ENCODE results near the gene HSDL2.

Gene HSDL2

GRCh38 chr9:112462855-112463254, 82.9 kb downstream of the HSDL2 start:
- DNase-seq = no peak

GRCh38 chr9:112465352-112465751, 85.4 kb downstream of the HSDL2 start:
- DNase-seq = no peak

GRCh38 chr9:112472996-112473395, 93.1 kb downstream of the HSDL2 start:
- no peak for DNase-seq

- DNase-seq = no peak
Observed at GRCh38 chr9:112473986-112474385, 94.1 kb downstream of the HSDL2 start.

- no peak for DNase-seq
Observed at GRCh38 chr9:112475318-112475717, 95.4 kb downstream of the HSDL2 start.

- no peak for DNase-seq
Observed at GRCh38 chr9:112477330-112477729, 97.4 kb downstream of the HSDL2 start.

GRCh38 chr9:112479221-112479620, 99.3 kb downstream of the HSDL2 start:
- no peak for DNase-seq

DNA sequence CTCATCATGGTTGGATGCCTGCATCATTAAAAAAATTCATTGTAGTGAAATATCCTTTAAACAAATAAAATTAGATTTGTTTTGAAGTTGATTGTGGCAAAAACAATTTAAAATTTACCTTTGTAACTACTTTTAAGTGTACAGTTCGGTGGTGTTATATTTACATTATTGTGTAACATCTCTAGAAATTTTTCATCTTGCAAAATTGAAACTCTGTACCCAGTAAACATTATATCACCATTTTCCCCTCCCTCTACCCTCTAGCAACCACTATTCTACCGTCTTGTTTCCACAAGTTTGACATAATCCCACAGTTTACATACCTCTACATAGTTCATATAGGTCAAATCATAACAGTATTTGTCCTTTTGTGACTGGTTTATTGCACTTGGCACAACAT, 104.7 kb downstream of the HSDL2 start:
- DNase-seq = no peak

GRCh38 chr9:112485574-112485973, 105.7 kb downstream of the HSDL2 start:
- no peak for DNase-seq

- peak; percentile 52 for DNase-seq
Observed at GRCh38 chr9:112486221-112487007, 106.5 kb downstream of the HSDL2 start, which contains the start of gene KIAA1958. Gene KIAA1958, plus strand, starts transcription at chr9:112486827. Its CDS starts 87,254 bp downstream, at chr9:112574081.

DNA sequence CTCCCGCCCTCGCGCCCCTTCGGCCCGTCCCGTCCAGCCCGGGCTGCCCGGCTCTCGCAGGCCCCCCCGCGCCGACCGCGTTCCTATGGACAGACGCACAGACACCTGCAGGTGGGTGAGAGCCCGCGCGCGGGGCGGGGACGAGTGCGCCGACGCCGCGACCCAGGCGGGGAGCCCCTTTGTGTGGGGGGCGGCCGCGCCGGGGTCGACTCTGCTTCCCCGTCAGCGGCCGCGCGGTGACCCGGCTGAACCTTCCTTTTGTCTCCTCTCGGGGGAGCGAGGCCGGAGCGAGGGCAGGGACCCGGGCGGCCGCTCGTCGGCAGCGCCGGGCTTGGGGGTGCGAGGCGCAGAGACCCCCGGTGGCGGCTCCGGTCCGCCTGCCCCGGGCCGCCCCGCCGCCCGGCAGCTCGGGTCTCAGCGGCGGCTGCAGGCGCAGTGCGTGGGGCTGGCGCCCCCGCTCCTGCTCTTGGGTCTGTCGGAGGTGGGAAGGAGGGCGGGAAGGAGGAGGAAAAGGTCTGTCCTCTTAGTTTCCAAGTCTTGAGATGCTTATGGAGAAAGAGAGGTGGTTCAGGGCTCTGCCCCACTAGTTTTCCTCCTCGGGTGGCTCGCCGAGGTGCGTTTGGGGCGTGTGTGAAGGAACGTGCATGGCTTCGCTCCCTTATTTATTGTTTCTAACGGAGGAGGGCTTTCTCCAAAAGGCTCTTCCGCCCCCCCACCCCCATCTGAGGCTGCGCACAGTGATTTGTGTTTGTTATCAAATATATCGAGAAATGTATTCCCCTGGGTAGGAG, 107.3 kb downstream of the HSDL2 start:
- no peak for DNase-seq

DNA sequence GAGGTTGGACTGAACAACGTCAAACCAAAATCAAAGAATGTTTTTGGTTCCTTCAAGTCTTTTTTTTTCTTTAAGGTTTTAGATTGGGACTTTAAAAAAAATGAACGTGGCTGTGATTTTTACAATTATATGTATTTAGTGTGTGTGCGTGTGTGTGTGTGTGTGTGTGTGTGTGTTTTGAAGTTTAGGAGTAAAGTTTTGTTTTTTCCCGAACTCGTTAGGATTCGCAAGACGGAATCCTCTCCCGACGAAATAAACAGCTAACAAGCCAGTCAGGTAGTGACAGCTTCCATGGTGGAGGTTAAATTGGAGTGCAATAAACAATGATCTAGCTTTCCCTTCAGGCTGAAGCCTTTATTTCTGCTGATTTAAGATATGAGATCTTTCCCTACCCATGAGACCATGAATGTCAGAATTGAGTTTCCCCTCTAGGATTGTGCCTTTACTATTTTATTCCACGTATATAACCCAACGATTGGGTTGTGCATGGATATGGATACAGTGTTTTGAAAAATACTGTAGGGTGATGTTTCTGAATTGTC, 108.0 kb downstream of the HSDL2 start:
- DNase-seq = no peak

DNA sequence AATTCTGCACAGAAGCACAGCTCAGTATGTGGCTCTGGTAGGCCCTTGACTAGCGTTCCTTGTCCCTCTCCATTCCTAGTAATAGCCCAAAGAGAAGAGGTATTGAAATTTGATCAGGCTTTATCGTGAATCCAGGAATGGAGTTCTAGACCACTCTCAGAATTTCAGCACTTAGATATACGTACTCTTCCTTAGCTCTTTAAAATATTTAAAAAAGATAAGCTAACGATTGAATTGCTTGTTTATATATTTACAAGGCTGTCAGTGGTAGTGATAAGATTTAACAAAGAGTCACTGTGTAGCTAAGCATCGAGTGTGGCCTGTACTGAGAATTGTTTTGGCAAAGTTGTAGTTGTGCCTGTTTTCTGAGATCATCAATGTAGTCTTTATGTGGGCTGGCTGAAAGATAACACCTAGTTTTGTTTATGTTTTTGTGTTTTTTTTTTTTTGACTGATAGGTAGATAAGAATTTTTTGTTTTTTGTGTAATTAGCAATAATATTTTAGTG, 109.2 kb downstream of the HSDL2 start:
- DNase-seq = no peak

GRCh38 chr9:112489876-112490666, 110.2 kb downstream of the HSDL2 start:
- no peak for DNase-seq

DNA sequence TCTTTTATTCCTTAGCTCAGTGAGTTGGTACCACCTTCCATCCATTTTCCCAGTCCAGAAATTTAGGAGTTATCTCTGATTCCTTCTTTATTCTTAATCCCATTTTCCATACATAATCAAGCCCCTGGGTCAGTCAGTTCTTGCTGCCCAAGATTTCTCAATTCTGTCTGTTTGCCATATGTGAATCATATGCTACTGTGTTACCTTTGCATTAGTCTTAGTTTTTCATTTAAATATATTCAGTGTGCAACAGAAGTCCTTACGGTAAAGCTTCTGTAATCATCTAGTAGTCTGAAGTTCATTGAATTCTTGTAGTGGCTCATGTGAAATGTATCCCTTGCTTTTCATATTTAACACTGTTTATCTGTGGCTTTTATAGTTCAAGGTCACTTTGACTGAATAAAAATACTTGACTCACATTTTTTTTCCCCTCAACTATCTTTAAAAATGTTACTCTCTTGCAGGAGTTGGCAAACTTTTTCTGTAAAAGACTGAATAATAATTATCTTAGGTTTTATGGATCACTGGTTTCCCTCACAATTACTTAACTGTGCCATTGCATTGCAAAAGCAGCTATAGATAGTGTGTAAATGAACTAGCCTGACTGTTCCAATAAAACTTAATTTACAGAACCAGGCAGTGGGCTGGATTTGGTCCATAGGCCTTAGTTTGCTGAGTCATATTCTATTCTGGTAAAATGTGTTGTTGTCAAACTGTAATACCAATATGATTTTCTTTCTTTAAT, 113.7 kb downstream of the HSDL2 start:
- peak; percentile 25 for DNase-seq

- no peak for DNase-seq
Observed at GRCh38 chr9:112494153-112494552, 114.2 kb downstream of the HSDL2 start.

DNA sequence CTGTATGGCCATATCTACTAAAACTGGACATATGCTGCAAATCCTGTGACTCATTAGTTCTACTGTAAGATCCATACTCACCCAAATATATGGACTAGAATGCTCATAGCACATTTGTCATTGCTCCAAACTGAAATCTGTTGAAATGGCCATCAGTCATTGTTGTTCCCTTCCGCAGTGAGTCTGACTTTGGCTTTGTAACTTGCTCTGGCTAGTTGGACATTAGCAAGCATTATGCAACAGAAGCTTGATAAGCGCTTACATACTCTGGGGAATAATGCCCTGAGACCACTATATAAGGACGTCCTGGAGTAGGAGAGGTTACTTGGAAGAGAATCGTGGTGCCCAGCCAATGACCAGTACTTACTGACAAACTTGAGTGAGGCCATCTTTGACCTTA, 115.7 kb downstream of the HSDL2 start:
- peak; percentile 52 for DNase-seq

DNA sequence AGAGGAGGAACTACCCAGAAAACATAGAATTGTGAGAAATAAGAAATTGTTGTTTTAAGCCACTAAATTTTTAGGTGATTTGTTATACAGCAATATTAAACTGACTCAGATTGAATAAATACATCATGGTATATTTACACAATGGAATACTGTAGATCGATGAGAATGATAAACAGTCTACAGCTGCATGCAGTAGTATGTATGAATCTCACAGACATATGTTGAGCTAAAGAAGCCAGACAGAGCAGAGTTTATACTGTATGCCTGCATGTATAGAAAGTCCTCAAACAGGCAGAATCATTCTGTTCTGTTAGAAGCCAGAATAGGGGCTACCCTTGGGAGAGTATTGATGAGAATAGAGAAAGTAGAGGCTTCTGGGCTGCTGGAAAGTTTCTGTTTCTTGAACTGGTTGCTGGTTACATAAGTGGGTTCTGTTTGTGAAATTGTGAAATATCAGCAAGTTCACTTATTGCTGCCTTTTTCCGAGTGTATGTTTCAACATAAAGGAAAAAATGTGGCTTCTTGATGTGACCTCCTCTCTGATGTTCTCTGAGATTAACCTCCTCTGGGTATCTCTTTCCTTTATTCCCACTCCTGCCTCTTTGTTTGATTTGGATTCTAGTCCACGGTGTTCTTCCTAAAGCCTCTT, 116.3 kb downstream of the HSDL2 start:
- peak; percentile 91 for DNase-seq

DNA sequence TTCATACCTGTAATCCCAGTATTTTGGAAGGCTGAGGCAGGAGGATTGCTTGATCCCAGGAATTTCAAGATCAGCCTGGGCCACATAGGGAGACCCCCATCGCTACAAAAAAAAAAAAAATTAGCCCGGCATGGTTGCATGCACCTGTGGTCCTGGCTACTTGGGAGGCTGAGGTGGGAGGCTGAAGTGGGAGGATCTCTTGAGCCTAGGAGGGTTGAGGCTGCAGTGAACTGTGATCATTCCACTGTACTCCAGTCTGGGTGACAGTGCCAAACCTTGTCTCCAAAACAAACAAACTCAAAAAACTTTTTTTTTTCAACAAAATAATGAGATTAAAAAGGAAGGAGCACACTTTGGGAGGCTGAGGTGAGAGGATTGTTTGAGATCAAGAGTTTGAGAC, 120.9 kb downstream of the HSDL2 start:
- DNase-seq = no peak

DNA sequence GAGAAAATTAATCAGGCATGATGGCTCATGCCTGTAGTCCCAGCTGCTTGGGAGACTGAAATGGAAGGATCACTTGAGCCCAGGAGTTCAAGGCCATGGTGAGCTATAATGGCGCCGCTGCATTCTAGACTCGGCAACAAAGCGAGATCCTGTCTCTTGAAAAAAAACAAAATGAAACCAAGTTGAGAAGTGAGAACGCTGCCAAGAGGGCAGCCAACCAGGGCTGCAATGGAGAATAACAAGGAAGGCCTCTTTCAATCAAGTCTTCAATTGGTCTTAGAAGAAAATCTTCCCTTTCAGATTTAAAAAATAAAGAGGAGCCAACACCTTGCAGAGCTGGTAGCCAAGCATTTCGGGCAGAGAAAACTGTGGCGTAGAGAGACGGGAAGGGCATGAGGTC, 121.4 kb downstream of the HSDL2 start:
- no peak for DNase-seq

GRCh38 chr9:112502175-112502946, 122.5 kb downstream of the HSDL2 start:
- no peak for DNase-seq

Measured in GF-D8 (cell line).